NCI-H748 (cell line): ENCODE data around the gene DNAJC16.
"Not testable (repeated sequence)": the region's sequence is repeated elsewhere in the genome, so short reads cannot be mapped to it uniquely, and the experiment has no call there.

ENCODE experiments used
- DNase-seq: peaks from one replicate; lab custom pipeline; 2025; ENCODE audit not compliant: unreplicated experiment; lab: John Stamatoyannopoulos, UW

The DNAJC16 gene

GRCh38 chr1:15506831-15507230, 19.8 kb upstream of the DNAJC16 start:
- DNase-seq, result no peak

DNA sequence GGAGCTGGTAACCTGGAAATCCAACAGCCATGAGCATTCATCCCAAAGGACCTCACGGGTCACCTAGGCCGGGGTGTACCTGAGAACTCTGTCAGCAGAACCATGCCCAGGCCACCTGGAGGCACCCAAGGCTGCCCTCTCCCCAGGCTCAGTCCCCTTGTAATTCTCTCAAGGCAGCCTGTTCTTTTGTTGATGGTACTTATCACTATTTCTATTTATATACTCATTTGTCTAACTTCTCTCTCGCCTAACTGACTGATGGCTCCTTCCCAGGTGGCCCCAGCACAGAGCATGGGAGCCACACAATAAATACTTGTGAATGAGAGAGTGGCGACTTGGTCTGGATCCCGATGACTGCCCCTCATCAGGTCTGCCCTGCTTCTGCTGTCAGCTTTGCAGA, 19.4 kb upstream of the DNAJC16 start:
- DNase-seq, result no peak

GRCh38 chr1:15508700-15509487, 17.8 kb upstream of the DNAJC16 start:
- DNase-seq, result no peak

DNA sequence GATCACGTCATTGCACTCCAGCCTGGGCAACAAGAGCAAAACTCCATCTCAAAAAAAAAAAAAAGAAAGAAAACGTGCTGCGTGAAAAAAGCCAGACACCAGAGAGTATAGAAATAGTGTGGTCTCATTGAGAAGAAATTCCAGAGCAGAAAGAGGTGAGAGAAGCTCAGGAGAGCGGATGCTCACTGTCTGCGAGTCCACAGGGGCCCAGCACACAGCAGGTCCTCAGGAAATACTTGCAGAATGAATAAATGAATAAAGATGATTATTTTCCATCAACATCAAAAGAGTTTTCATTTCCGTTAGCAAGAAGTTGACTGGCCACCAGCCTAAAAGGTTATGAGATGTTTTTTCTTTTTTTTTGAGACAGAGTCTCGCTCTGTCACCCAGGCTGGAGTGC, 17.1 kb upstream of the DNAJC16 start:
- no peak for DNase-seq

- DNase-seq, result no peak
Measured at GRCh38 chr1:15510611-15511405, 15.8 kb upstream of the DNAJC16 start.

GRCh38 chr1:15513192-15513591, 13.5 kb upstream of the DNAJC16 start:
- DNase-seq, result no peak

DNA sequence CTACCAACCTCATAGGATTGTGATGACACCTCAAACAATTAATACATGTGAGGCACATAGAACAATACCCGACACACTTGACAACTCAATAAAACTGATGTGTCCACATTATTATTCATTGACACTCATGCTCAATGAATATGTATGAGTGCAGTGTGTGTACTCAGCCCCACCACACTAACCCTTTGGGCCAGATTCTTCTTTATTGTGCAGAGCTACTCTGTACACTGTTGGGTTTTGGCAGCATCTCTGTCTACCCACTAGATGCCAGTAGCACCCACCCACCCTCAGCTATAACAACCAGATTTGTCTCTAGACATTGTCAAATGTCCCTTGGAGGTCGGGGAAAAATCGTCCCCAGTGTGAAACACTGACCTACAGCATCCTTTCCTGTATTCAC, 12.7 kb upstream of the DNAJC16 start:
- DNase-seq, result no peak

DNA sequence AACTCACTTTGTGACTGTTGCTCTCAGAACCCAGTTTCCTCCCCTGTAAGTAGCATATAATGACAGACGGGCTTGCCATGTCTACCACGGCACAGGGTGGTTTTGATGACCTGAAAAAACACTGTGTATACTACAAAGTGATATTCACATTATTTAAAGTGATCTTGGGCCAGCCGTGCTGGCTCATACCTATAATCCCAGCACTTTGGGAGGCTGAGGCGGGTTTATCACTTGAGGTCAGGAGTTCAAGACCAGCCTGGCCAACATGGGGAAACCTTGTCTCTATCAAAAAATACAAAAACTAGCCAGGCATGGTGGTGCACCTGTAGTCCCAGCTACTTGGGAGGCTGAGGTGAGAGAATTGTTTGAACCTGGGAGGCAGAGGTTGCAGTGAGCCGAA, 12.1 kb upstream of the DNAJC16 start:
- not testable (repeated sequence) for DNase-seq

- DNase-seq, result no peak
Measured at GRCh38 chr1:15515022-15515663, 11.5 kb upstream of the DNAJC16 start.

- DNase-seq, result no peak
Measured at GRCh38 chr1:15519625-15520024, 7.0 kb upstream of the DNAJC16 start.

DNA sequence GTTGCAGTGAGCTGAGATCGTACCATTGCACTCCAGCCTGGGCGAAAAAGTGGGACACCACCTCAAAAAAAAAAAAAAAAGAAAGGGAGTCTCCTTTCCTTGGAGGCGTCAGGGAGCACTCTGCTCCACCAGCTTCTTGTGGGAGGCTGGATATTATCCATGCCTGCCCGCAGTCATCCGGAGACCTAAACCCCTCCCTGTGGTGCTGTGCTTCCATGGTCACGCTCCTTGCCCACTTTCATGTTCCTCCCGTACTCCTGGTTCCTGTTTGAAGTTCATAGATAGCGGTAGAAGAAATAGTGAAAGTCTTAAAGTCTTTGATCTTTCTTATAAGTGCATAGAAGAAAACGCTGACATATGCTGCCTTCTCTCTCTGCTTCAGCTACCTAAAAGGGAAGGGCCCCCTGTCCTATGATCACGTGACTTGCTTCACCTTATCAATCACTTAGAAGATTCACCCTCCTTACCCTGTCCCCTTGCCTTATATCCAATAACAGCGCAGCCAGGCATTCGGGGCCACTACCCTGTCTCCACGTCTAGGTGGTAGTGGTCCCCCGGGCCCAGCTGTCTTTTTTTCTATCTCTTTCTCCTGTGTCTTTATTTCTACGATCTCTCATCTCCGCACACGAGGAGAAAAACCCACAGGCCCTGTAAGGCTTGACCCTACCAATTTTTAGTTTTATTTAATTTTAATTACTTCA, 5.3 kb upstream of the DNAJC16 start:
- DNase-seq, result not testable (repeated sequence)

GRCh38 chr1:15522551-15522950, 4.1 kb upstream of the DNAJC16 start:
- peak; percentile 2 for DNase-seq

DNA sequence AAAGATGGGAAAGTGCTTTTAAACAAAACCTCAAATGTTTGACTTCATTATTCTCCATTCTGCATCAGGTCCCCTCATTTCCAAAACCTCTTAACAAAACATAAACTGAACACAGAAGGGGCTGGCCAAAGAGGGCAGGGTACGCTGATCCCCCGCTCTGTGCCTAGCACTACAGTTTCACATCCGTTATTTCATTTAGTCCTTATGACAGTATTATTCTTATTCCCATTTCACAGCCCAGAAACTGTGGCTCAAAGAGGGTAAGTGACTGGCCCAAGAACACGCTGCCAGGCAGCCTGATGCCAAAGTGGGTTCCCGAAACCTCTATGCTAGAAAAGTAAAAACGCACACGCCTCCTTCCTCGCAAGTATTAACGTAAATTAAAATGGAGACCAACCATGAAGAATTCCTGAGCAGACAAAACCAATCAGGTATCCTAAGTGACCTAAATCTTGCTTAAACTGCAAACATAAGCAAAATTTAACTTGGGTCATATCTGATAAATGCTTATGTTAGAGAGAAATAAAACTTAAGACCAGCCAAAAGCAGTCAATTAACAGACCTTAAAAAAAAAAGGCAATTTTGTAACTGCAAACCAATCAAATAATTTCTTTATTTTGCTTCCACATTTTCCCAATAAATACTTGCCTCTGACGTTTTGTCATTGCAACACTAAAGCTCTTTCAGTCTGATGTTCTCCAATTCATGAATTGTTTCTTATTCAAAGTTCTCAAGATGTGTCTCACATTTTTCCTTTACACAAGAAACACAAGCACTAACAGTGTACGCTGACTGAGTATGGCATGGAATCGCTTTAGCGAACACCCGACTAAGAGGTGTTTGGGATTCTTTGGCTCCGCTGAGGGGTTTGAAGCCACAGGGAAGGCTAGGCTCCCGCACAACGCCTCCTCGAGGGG, 3.3 kb upstream of the DNAJC16 start:
- DNase-seq, result no peak

- DNase-seq, result no peak
Measured at GRCh38 chr1:15524021-15524282, 2.7 kb upstream of the DNAJC16 start, which contains the start of gene CASP9. TSS of gene CASP9 (minus strand) at chr1:15524215. CDS start at chr1:15524200, 15 bp downstream.

GRCh38 chr1:15524283-15525049, 2.2 kb upstream of the DNAJC16 start:
- peak; percentile 97 for DNase-seq

DNA sequence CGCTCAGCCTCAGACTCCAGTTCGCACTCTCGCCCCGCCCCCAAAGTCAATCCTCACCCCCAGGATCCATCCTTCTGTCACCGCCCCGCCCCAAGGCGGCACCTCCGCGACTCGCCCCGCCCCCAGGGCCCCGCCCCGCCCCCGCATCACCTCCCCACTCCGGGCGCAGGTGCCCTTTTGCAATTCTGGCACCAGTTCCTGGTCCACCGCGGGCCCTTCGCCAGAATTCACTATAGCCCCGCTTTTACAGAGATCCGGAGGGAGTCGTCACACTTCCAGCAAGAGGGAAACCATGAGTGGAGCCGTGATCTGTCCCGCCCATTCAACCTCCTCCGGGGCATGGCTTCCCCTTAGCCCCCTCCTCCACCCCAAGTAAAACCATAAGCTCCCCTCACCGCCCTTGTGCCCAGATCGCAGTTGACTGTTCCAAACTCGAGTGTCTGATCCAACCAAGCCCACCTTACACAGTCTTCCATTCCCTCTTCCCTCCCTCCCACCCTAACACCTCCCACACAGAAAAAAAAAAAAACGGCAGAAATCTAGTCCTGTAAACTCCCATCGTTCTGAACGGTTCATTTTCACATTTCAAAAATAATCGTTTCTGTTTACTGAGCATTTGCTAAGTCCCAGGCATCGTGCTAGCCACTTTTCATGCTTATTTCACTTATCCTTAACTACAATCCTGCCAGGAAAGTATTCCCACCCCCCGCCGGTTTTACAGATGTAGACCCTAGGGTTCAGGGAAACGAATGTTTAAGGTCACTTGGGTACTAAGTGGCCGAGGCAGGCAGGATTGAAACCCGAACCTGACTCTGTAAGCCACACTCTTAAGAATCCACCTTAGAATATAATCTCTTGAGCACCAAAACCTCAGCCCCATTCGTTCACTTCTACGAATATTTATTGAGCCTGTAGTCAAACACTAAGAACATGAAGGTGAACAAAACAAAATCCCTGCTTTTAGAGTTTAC, 1.3 kb upstream of the DNAJC16 start:
- no peak for DNase-seq

DNA sequence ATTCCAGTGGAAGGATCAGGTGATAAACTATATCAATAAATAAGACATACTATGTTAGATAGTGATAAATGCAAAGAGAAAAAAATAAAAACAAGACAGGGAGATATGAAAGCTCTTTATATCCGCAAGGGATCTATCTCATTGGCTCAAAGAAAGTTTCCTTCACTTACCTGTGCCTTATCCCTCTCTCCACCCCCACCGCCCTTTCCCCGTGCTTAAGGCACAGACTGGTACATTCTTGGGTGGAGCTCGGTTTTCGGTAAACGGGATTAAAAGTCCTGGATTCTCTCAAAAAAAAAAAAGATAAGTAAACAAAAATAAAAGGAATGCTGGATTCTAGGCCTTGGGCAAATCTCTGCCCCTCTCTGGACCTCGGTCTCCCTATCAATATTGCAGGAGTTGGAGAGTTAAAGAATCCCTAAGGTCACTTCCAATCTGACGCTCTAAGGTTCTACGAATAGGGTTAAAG, 593 bp upstream of the DNAJC16 start:
- no peak for DNase-seq

GRCh38 chr1:15531003-15531402, 4.4 kb downstream of the DNAJC16 start:
- DNase-seq, result no peak
